HepG2 (cell line): ENCODE results near the gene RNASE4. TPM values are rescaled to one million over a fixed set of nuclear protein-coding genes. Genes with fewer than 3 reads are reported as not detected.
A peak's percentile ranks its signal among the peaks of the same experiment; 100 is the strongest.

Source experiments
- ARNTL ChIP-seq: sonication (generic); formaldehyde crosslinking; IDR thresholded peaks from 2 replicates; pipeline ENCODE4 v1.4.0; 2020; ENCODE audit warnings: mild to moderate bottlenecking, missing genetic modification reagents
- CREM ChIP-seq, 2 experiments: sonication (generic) in 1 of 2; formaldehyde crosslinking in 1 of 2; IDR thresholded peaks; 2 replicates each; pipeline versions ENCODE4 v1.4.0 to v1.6.1; 2016 to 2020; ENCODE audit warnings: antibody characterized with exemption in 1 of 2, mild to moderate bottlenecking in 1 of 2, missing genetic modification reagents in 1 of 2
- ETV6 ChIP-seq: sonication (generic); formaldehyde crosslinking; conservative IDR thresholded peaks from 2 replicates; pipeline ENCODE4 v1.4.0; 2020; ENCODE audit warnings: missing genetic modification reagents
- HMG20A ChIP-seq: IDR thresholded peaks from 2 replicates; pipeline ENCODE4 v1.6.1; 2016; ENCODE audit warnings: borderline replicate concordance
- HOXA9 ChIP-seq: sonication (generic); formaldehyde crosslinking; IDR thresholded peaks from 2 replicates; pipeline ENCODE4 v1.8.1; 2022; ENCODE audit warnings: missing genetic modification reagents, mild to moderate bottlenecking, moderate library complexity, borderline replicate concordance
- JUN ChIP-seq: sonication (generic); formaldehyde crosslinking; IDR thresholded peaks from 2 replicates; pipeline ENCODE4 v1.4.0; 2020; ENCODE audit warnings: mild to moderate bottlenecking, missing genetic modification reagents
- KDM1A ChIP-seq: IDR thresholded peaks from 2 replicates; pipeline ENCODE4 v1.6.1; 2016; ENCODE audit warnings: missing compliant biosample characterization
- MIXL1 ChIP-seq: IDR thresholded peaks from 2 replicates; pipeline ENCODE4 v1.6.1; 2016
- POLR2AphosphoS5 ChIP-seq: IDR thresholded peaks from 2 replicates; pipeline ENCODE4 v1.6.1; 2012; ENCODE audit warnings: low read depth, low read length
- RFXAP ChIP-seq: sonication (generic); formaldehyde crosslinking; IDR thresholded peaks from 2 replicates; pipeline ENCODE4 v1.4.0; 2020; ENCODE audit warnings: missing genetic modification reagents, borderline replicate concordance
- SATB2 ChIP-seq: sonication (generic); formaldehyde crosslinking; IDR thresholded peaks from 2 replicates; pipeline ENCODE4 v1.5.0; 2020; ENCODE audit warnings: missing genetic modification reagents
- SKI ChIP-seq: fragments of 450-650 bp; IDR thresholded peaks from one replicate; pipeline ENCODE4 v1.6.1; 2018; ENCODE audit warnings: mild to moderate bottlenecking; ENCODE audit not compliant: partially characterized antibody
- SMAD3 ChIP-seq: sonication (generic); formaldehyde crosslinking; IDR thresholded peaks from 2 replicates; pipeline ENCODE4 v1.4.0; 2020; ENCODE audit warnings: missing genetic modification reagents
- ZBTB4 ChIP-seq: sonication (generic); formaldehyde crosslinking; IDR thresholded peaks from 2 replicates; pipeline ENCODE4 v1.4.0; 2020; ENCODE audit warnings: missing genetic modification reagents, mild to moderate bottlenecking, borderline replicate concordance
- ZFAT ChIP-seq: sonication (generic); formaldehyde crosslinking; conservative IDR thresholded peaks from 2 replicates; pipeline ENCODE4 v1.8.1; 2023; ENCODE audit warnings: missing genetic modification reagents, inconsistent platforms
- ZNF335 ChIP-seq: sonication (generic); formaldehyde crosslinking; IDR thresholded peaks from 2 replicates; pipeline ENCODE4 v1.4.0; 2020; ENCODE audit warnings: missing genetic modification reagents
- ZNF430 ChIP-seq: sonication (generic); formaldehyde crosslinking; IDR thresholded peaks from 2 replicates; pipeline ENCODE4 v1.9.0; 2021; ENCODE audit warnings: mild to moderate bottlenecking, missing genetic modification reagents
- ZNF441 ChIP-seq: sonication (generic); formaldehyde crosslinking; IDR thresholded peaks from 2 replicates; pipeline ENCODE4 v1.7.0; 2021; ENCODE audit warnings: missing genetic modification reagents, borderline replicate concordance
- ZNF670 ChIP-seq: sonication (generic); formaldehyde crosslinking; IDR thresholded peaks from 2 replicates; pipeline ENCODE4 v1.8.0; 2022; ENCODE audit warnings: mild to moderate bottlenecking, missing genetic modification reagents, borderline replicate concordance
- ZNF775 ChIP-seq: sonication (generic); formaldehyde crosslinking; IDR thresholded peaks from 2 replicates; pipeline ENCODE4 v1.4.0; 2020; ENCODE audit warnings: missing genetic modification reagents, mild to moderate bottlenecking, moderate library complexity, borderline replicate concordance
- polyA plus RNA-seq, 8 experiments: library from polyadenylated mRNA; depleted of rRNA in 3 of 8; stranded (reverse) in 7 of 8; unstranded in 1 of 8; fragments of >200 nt; fragmentation: Illumina TruSeq in 4 of 8; extraction: Trizol in 4 of 8; gene quantifications; 2 replicates each; pipeline versions ENCODE4 v1.2.1 to v1.2.3, GENCODE V29; 2011 to 2016; ENCODE audit warnings: low read depth in 4 of 8, missing spikeins in 1 of 8, mixed read lengths in 1 of 8; ENCODE audit not compliant: insufficient read depth in 1 of 8
- total RNA-seq, 5 experiments: library from RNA; depleted of rRNA; stranded (reverse); fragments of >200 nt; fragmentation: Illumina TruSeq; extraction: Trizol; gene quantifications; 2 replicates each; pipeline ENCODE4 v1.2.3, GENCODE V29; 2016; ENCODE audit warnings: low read depth in 1 of 5
- TF ChIP-seq, protein P1 (sequence below), 2 experiments: sonication (generic) in 1 of 2; formaldehyde crosslinking in 1 of 2; IDR thresholded peaks; 2 replicates each; pipeline versions ENCODE4 v1.4.0 to v1.6.1; 2018 to 2020; ENCODE audit warnings: missing genetic modification reagents in 2 of 2, borderline replicate concordance in 1 of 2, low read depth in 1 of 2, mild to moderate bottlenecking in 1 of 2, missing biosample characterization in 1 of 2
- TF ChIP-seq, protein P2 (sequence below): sonication (generic); formaldehyde crosslinking; IDR thresholded peaks from 2 replicates; pipeline ENCODE4 v1.5.0; 2020; ENCODE audit warnings: missing genetic modification reagents
- TF ChIP-seq, protein P3 (sequence below): IDR thresholded peaks from 2 replicates; pipeline ENCODE4 v1.6.1; 2016; ENCODE audit warnings: low read depth, borderline replicate concordance

The RNASE4 gene
- total and polyA plus RNA-seq, 2 of the 13 experiments (the other 11 are each of a cell fraction or from before 2014, with no cell fraction given), result 109 to 983 TPM

DNA sequence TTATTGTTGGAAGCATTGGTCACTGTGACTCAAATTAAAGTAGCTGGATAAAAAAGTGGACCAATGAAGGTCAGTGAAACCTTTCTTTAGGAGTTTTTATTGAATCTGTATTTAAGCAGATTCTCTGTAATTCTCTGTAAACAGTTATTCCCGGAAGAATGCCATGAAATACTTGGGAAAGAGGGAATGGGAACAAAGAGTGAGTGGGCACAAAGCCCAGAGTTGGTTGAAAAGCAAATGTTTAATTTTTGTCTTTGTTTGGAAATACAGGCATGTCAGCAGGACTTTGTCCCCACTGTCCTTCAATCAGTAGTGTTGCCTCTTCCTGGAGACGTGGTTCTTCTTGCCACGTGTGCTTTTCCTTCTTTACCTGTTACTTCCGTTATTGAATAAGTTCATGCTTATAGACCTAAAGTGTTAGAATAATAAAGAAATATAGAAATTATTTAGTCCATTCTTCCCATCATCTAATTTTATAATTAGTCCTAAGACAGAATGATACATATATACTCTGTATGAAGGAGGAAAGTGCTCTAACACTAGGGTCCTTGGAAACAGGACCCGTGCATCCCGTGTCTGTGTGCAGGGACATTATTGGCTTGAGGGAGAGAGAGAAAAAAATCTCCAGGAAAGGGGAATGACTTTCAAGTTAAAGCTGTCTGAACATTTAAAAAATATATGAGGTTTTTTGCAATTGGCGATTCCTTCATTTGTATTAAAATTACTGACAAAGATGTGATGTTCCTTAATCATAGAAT lies 2.2 kb downstream of the RNASE4 start (continued):
- TF ChIP-seq, protein P1, sequence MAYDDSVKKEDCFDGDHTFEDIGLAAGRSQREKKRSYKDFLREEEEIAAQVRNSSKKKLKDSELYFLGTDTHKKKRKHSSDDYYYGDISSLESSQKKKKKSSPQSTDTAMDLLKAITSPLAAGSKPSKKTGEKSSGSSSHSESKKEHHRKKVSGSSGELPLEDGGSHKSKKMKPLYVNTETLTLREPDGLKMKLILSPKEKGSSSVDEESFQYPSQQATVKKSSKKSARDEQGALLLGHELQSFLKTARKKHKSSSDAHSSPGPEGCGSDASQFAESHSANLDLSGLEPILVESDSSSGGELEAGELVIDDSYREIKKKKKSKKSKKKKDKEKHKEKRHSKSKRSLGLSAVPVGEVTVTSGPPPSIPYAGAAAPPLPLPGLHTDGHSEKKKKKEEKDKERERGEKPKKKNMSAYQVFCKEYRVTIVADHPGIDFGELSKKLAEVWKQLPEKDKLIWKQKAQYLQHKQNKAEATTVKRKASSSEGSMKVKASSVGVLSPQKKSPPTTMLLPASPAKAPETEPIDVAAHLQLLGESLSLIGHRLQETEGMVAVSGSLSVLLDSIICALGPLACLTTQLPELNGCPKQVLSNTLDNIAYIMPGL (CRISPR knock-in tag; IDR thresholded peaks at IDR 0.05; ENCODE audit: borderline replicate concordance in 1 of 2, low read depth in 1 of 2), result peak; percentile 9 to 88; a peak in 3 of 4 replicates
- TF ChIP-seq HOXA9 (CRISPR knock-in tag) (no peak), ARNTL (CRISPR knock-in tag) (peak; percentile 82; the same call in 1 of the 2 replicates), SATB2 (CRISPR knock-in tag) (0 out of 2 replicates have a peak, but pooled peaks have one; percentile 55), ZNF335 (CRISPR knock-in tag) (0 out of 2 replicates have a peak, but pooled peaks have one; percentile 76), CREM (IDR thresholded peaks at IDR 0.05) (peak; percentile 94), CREM (CRISPR knock-in tag; IDR thresholded peaks at IDR 0.05) (no peak), JUN (CRISPR knock-in tag) (peak; percentile 75; the same call in 1 of the 2 replicates), HMG20A (CRISPR knock-in tag) (peak; percentile 92), ZBTB4 (CRISPR knock-in tag) (no peak), ZNF430 (CRISPR knock-in tag) (0 out of 2 replicates have a peak, but pooled peaks have one; percentile 57), ZNF670 (CRISPR knock-in tag) (no peak; the same call in 1 of the 2 replicates), ZFAT (0 out of 2 replicates have a peak, but pooled peaks have one; percentile 71), SMAD3 (CRISPR knock-in tag) (peak; percentile 96), POLR2AphosphoS5 (peak; percentile 61; the same call in 1 of the 2 replicates), SKI (peak; percentile 69), ZNF441 (no peak), ETV6 (CRISPR knock-in tag) (0 out of 2 replicates have a peak, but pooled peaks have one; percentile 59), MIXL1 (CRISPR knock-in tag) (peak; percentile 89), KDM1A (CRISPR knock-in tag) (no peak), RFXAP (CRISPR knock-in tag) (0 out of 2 replicates have a peak, but pooled peaks have one; percentile 61), ZNF775 (CRISPR knock-in tag) (peak; percentile 20; the same call in 1 of the 2 replicates)
- TF ChIP-seq, protein P2, sequence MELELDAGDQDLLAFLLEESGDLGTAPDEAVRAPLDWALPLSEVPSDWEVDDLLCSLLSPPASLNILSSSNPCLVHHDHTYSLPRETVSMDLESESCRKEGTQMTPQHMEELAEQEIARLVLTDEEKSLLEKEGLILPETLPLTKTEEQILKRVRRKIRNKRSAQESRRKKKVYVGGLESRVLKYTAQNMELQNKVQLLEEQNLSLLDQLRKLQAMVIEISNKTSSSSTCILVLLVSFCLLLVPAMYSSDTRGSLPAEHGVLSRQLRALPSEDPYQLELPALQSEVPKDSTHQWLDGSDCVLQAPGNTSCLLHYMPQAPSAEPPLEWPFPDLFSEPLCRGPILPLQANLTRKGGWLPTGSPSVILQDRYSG, result 0 out of 2 replicates have a peak, but pooled peaks have one; percentile 43
- TF ChIP-seq, protein P3, sequence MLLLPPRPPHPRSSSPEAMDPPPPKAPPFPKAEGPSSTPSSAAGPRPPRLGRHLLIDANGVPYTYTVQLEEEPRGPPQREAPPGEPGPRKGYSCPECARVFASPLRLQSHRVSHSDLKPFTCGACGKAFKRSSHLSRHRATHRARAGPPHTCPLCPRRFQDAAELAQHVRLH (CRISPR knock-in tag), result peak; percentile 33; the same call in 1 of the 2 replicates
